Gastroesophageal sphincter (tissue), 4 donors: ENCODE results near the gene RABL6. TPM values are rescaled to one million over a fixed set of nuclear protein-coding genes. Genes with fewer than 3 reads are reported as not detected.

Experiments
- ATAC-seq: fragments of 150-250 bp; one replicate; pipeline ENCODE4 v1.9.1; 2016; ENCODE audit warnings: mild to moderate bottlenecking, moderate library complexity
- H3K27ac ChIP-seq, 4 donors: fragments of 200-600 bp; sonication (generic) in 3 of 4; 1 replicate in 3 of 4; 2 replicates in 1 of 4; pipeline ENCODE4 v1.5.1; 2016 to 2019
- H3K27me3 ChIP-seq: fragments of 200-600 bp; sonication (generic); one replicate; pipeline ENCODE4 v1.5.1; 2019
- H3K36me3 ChIP-seq, 2 donors: fragments of 200-600 bp; sonication (generic); one replicate each; pipeline ENCODE4 v1.5.1; 2019; ENCODE audit warnings: control low read depth in 1 of 2
- H3K4me1 ChIP-seq, 3 donors: fragments of 200-600 bp; sonication (generic); 1 replicate in 2 of 3; 2 replicates in 1 of 3; pipeline ENCODE4 v1.5.1; 2016 to 2019; ENCODE audit warnings: control low read depth in 2 of 3
- H3K4me3 ChIP-seq, 2 donors: fragments of 200-600 bp; sonication (generic); one replicate each; pipeline ENCODE4 v1.5.1; 2019; ENCODE audit warnings: mild to moderate bottlenecking in 1 of 2, moderate library complexity in 1 of 2
- H3K9me3 ChIP-seq, 3 donors: fragments of 200-600 bp; sonication (generic); one replicate each; pipeline ENCODE4 v1.5.1; 2017 to 2019; ENCODE audit warnings: control low read depth in 2 of 3
- CTCF ChIP-seq, 4 experiments: fragments of 200-600 bp in 2 of 4; fragments of 450-650 bp in 2 of 4; sonication (generic) in 1 of 4; IDR thresholded peaks; one replicate each; pipeline ENCODE4 v1.5.1; 2017 to 2019; ENCODE audit warnings: antibody characterized with exemption in 4 of 4, mild to moderate bottlenecking in 2 of 4, moderate library complexity in 2 of 4
- EP300 ChIP-seq: sonication (generic); formaldehyde crosslinking; IDR thresholded peaks from one replicate; pipeline ENCODE4 v1.6.1; 2017; ENCODE audit warnings: antibody characterized with exemption, mild to moderate bottlenecking
- POLR2A ChIP-seq, 2 donors: fragments of 450-650 bp; IDR thresholded peaks; one replicate each; pipeline ENCODE4 v1.6.1; 2017; ENCODE audit warnings: antibody characterized with exemption in 2 of 2, mild to moderate bottlenecking in 2 of 2, moderate library complexity in 1 of 2
- POLR2AphosphoS5 ChIP-seq: sonication (generic); formaldehyde crosslinking; IDR thresholded peaks from one replicate; pipeline ENCODE4 v1.6.1; 2017; ENCODE audit warnings: antibody characterized with exemption
- WGBS, 2 donors: methylation state at CpG; one replicate each; pipeline ENCODE4 v1.1.5; 2018; ENCODE audit warnings: low coverage in 1 of 2; 5-methylcytosine and 5-hydroxymethylcytosine counted together
- small RNA-seq, 4 donors: library from RNA; depleted of rRNA; stranded (forward); fragments of <200 nt; gene quantifications; one replicate each; pipeline ENCODE3, GENCODE V24; 2016
- total RNA-seq, 4 donors: library from RNA; depleted of rRNA; stranded (reverse); fragments of >200 nt; gene quantifications; one replicate each; pipeline ENCODE4 v1.1.0, GENCODE V29; 2016

RABL6 gene
- total RNA-seq, 4 donors from 2014 or later, result 54.8 to 109 (median 71.2) TPM

DNA sequence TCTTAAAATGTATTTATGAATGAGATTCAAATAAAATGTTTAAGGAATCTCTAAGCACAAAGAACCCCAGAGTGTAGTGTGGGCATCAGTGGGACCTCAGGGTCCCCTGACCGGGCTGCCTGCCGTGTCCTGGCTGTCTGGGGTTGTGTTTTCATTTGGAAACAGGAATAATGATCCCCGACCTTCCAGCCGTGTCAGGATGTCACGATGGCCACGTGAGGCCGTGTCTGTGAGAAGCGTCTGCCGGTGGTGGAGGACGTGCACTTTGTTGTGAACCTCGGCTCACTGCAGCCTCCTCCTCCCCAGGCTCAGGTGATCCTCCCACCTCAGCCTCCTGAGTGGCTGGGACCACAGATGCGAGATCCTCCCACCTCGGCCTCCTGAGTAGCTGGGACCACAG is 82.9 kb downstream of the RABL6 start:
- no peak for TF ChIP-seq EP300
- TF ChIP-seq CTCF (IDR thresholded peaks at IDR 0.05), result no peak
- TF ChIP-seq POLR2AphosphoS5, result no peak
- no peak for TF ChIP-seq POLR2A (IDR thresholded peaks at IDR 0.05)
- Histone ChIP-seq H3K27me3 (no peaks in the 10 kb centered on the region), H3K4me3 (no peak overlapping the region), H3K9me3 (no peaks in the 10 kb centered on the region), H3K4me1 (peaks cover 0 to 23% (median 6%) of the 10 kb centered on the region in 3 donors), H3K27ac (no peak overlapping the region), H3K36me3 (peaks cover 0 to 37% of the 10 kb centered on the region in 2 donors)
- ATAC-seq, result no peak
- WGBS, 2 donors, result 84 to 85% methylated on average over 5 to 6 of the region's 13 CpGs

Small RNA genes within 50 kb of the gene (small RNA-seq; reads per million reads assigned to genes)
- gene AL355987.2 (0 reads per million in 4 donors), gene ATP6V1G1P3 (0 reads per million in 4 donors), gene MIR4292 (0 reads per million in 4 donors), gene MIR4479 (0 reads per million in 4 donors)

Other genes with a start within 250 kb of the RABL6 start
- gene EGFL7, start 145.0 kb upstream of the RABL6 start, total RNA-seq, result 10 to 100 TPM; 38.8 to 81.0 (median 56.4) TPM
- gene AGPAT2, start 120.5 kb upstream of the RABL6 start, total RNA-seq, result 10 to 100 TPM; 28.8 to 43.6 (median 38.4) TPM
- gene DIPK1B, start 95.4 kb upstream of the RABL6 start, total RNA-seq, result 10 to 100 TPM in 2 of 4 donors, 1 to 10 TPM in 2; 7.8 to 24.4 (median 11.2) TPM
- 10 to 100 TPM in 2 of 4 donors, 1 to 10 TPM in 2; 3.9 to 16.5 (median 9.9) TPM for gene LCN10, start 65.0 kb upstream of the RABL6 start, total RNA-seq
- 10 to 100 TPM; 16.2 to 31.4 (median 22.7) TPM for gene LCN6, start 59.4 kb upstream of the RABL6 start, total RNA-seq
- not detected for gene LCN8, start 49.7 kb upstream of the RABL6 start, total RNA-seq
- not detected for gene LCN15, start 43.4 kb upstream of the RABL6 start, total RNA-seq
- 10 to 100 TPM; 33.0 to 51.5 (median 40.4) TPM for gene TMEM141, start 16.6 kb upstream of the RABL6 start, total RNA-seq
- 1 to 10 TPM in 3 of 4 donors, not detected in 1; 1.4 to 3.4 (median 2.0) TPM for gene CCDC183, start 11.6 kb upstream of the RABL6 start, total RNA-seq
- gene AJM1, start 34.5 kb downstream of the RABL6 start, total RNA-seq, result 10 to 100 TPM in 1 of 4 donors, 1 to 10 TPM in 3; 2.5 to 10.9 (median 5.7) TPM
- gene PHPT1, start 41.5 kb downstream of the RABL6 start, total RNA-seq, result 10 to 100 TPM; 33.7 to 63.5 (median 43.7) TPM
- 1 to 10 TPM; 1.0 to 2.2 (median 1.8) TPM for gene MAMDC4, start 44.4 kb downstream of the RABL6 start, total RNA-seq
- 100 to 1,000 TPM; 283 to 353 (median 323) TPM for gene EDF1, start 58.4 kb downstream of the RABL6 start, total RNA-seq
- gene TRAF2, start 78.6 kb downstream of the RABL6 start, total RNA-seq, result 10 to 100 TPM in 2 of 4 donors, 1 to 10 TPM in 2; 3.8 to 17.1 (median 11.1) TPM
- 100 to 1,000 TPM; 171 to 310 (median 236) TPM for gene FBXW5, start 136.8 kb downstream of the RABL6 start, total RNA-seq
- not detected for gene C8G, start 137.3 kb downstream of the RABL6 start, total RNA-seq
- not detected for gene LCN12, start 144.3 kb downstream of the RABL6 start, total RNA-seq
- 100 to 1,000 TPM in 1 of 4 donors, 10 to 100 TPM in 2, 1 to 10 TPM in 1; 7.4 to 132 (median 29.7) TPM for gene PTGDS, start 169.6 kb downstream of the RABL6 start, total RNA-seq
- under 1 TPM in 2 of 4 donors, not detected in 2; 0.40 TPM for gene LCNL1, start 175.0 kb downstream of the RABL6 start, total RNA-seq
- gene PAXX, start 184.5 kb downstream of the RABL6 start, total RNA-seq, result 10 to 100 TPM; 24.2 to 42.6 (median 36.1) TPM
- gene CLIC3, start 188.6 kb downstream of the RABL6 start, total RNA-seq, result 1 to 10 TPM in 3 of 4 donors, under 1 TPM in 1; 0.81 to 5.4 (median 2.2) TPM
- 10 to 100 TPM; 13.5 to 24.3 (median 19.3) TPM for gene ABCA2, start 220.3 kb downstream of the RABL6 start, total RNA-seq
- under 1 TPM in 1 of 4 donors, not detected in 3; 0.20 TPM for gene FUT7, start 224.1 kb downstream of the RABL6 start, total RNA-seq
- gene NPDC1, start 238.2 kb downstream of the RABL6 start, total RNA-seq, result 10 to 100 TPM; 50.4 to 69.9 (median 59.5) TPM
- 1 to 10 TPM in 1 of 4 donors, under 1 TPM in 1, not detected in 2; 0.58 to 1.6 TPM for gene ENTPD2, start 246.1 kb downstream of the RABL6 start, total RNA-seq